AG04449 (cell line): Measurements from ENCODE around the gene DYRK1A.

ENCODE experiments used
- CTCF ChIA-PET: fragments of 350-600 bp; formaldehyde crosslinking; extraction: SDS; loops from one replicate; lab custom pipeline; 2021; ENCODE audit warnings: antibody characterized with exemption; lab: Yijun Ruan, JAX
- POLR2A ChIA-PET: fragments of 400-600, 350-600 bp; formaldehyde crosslinking; extraction: SDS; loops from one replicate; lab custom pipeline; 2020; ENCODE audit warnings: antibody characterized with exemption, inconsistent platforms; lab: Yijun Ruan, JAX
- DNase-seq: peaks from one replicate; pipeline ENCODE4 v3.0.0-alpha.2; 2010; ENCODE audit warnings: low read depth, low spot score
- H3K4me3 ChIP-seq: 2 replicates; pipeline ENCODE4 v1.5.1; 2011; ENCODE audit warnings: low read depth, mild to moderate bottlenecking, control low read depth, low read length
- CTCF ChIP-seq: IDR thresholded peaks from one replicate; pipeline ENCODE4 v1.5.1; 2011; ENCODE audit warnings: mild to moderate bottlenecking, moderate library complexity, low read length, control low read depth, inconsistent platforms; ENCODE audit not compliant: insufficient read depth; ENCODE audit errors: missing control alignments

DYRK1A gene

GRCh38 chr21:37385179-37385765 lies 18.7 kb downstream of the DYRK1A start:
- no peak for DNase-seq
- TF ChIP-seq CTCF = no peak
- ChIA-PET POLR2A (no interaction called here), CTCF (no interaction called here)
- no peak overlapping the region for H3K4me3 ChIP-seq

- ChIA-PET CTCF (interaction anchor here (1.2 kb wide), 1 partner anchor 9 kb away, joined by 3 read pairs; no protein-coding TSS in a partner anchor), POLR2A (no interaction called here)
- no peak overlapping the region for H3K4me3 ChIP-seq
- TF ChIP-seq CTCF = no peak
- no peak for DNase-seq
These were observed 19.6 kb downstream of the DYRK1A start for GRCh38 chr21:37386151-37386550.

GRCh38 chr21:37389456-37389855 lies 22.9 kb downstream of the DYRK1A start:
- no peak for DNase-seq
- ChIA-PET CTCF (no interaction called here), POLR2A (no interaction called here)
- no peak overlapping the region for H3K4me3 ChIP-seq
- no peak for TF ChIP-seq CTCF

- CTCF ChIA-PET = interaction anchor here (0.9 kb wide), 1 partner anchor 10 kb away, joined by 3 read pairs; no protein-coding TSS in a partner anchor
- no peak overlapping the region for H3K4me3 ChIP-seq
- TF ChIP-seq CTCF = no peak
- DNase-seq = no peak
- POLR2A ChIA-PET = no interaction called here
These were observed 25.1 kb downstream of the DYRK1A start for GRCh38 chr21:37391666-37392065.

GRCh38 chr21:37392441-37392840 lies 25.9 kb downstream of the DYRK1A start:
- no peak overlapping the region for H3K4me3 ChIP-seq
- ChIA-PET POLR2A (no interaction called here), CTCF (no interaction called here)
- no peak for DNase-seq
- no peak for TF ChIP-seq CTCF

GRCh38 chr21:37393030-37393429 lies 26.5 kb downstream of the DYRK1A start:
- POLR2A ChIA-PET = no interaction called here
- no peak for DNase-seq
- H3K4me3 ChIP-seq = no peak overlapping the region
- no peak for TF ChIP-seq CTCF
- CTCF ChIA-PET = no interaction called here
